IPS-NIHi7 (cell line): ENCODE results near the gene SYCP3.

ENCODE experiments used
- DNase-seq: peaks from one replicate; pipeline ENCODE4 v3.0.0; 2012; ENCODE audit warnings: mixed read lengths; ENCODE audit errors: extremely low spot score

The SYCP3 gene

DNA sequence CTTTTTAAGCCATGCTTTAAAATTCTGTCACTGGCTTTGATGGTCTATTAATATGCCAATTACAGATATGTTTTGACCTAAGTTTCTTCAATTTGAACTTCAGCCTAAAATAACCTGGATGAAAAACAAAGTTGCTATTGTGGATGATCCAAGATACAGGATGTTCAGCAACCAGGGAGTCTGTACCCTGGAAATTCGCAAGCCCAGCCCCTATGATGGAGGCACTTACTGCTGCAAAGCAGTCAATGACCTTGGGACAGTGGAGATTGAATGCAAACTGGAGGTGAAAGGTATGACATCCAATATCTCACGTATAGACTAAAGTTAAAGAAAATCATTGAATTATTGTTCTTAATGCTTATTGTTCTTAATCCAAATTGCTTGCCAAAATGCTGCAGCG is 59.0 kb downstream of the SYCP3 start:
- no peak for DNase-seq
